PC-3 (cell line): ENCODE measurements around the gene PIKFYVE. TPM values are rescaled to one million over a fixed set of nuclear protein-coding genes. Genes with fewer than 3 reads are reported as not detected.

ENCODE experiments used
- ATAC-seq: fragments of 200-7000 bp; cut with Tn5 transposase; 2 replicates; pipeline ENCODE4 v1.9.1; 2020; ENCODE audit warnings: mild to moderate bottlenecking, moderate library complexity
- BruUV-seq: library from RNA; stranded (reverse); fragments of 400-500 nt; replicated peaks from 2 replicates; lab custom pipeline; 2021; lab: Mats Ljungman, UMichigan
- CTCF ChIA-PET: fragments of 300-600 bp; sonication (Branson Sonifier 250); formaldehyde crosslinking; loops from one replicate; lab custom pipeline; 2022; ENCODE audit warnings: antibody characterized with exemption; lab: Charles Lee
- POLR2A ChIA-PET: fragments of 300-600 bp; sonication (Branson Sonifier 250); formaldehyde crosslinking; loops from one replicate; lab custom pipeline; 2022; ENCODE audit warnings: antibody characterized with exemption; ENCODE audit not compliant: unreplicated experiment; lab: Charles Lee
- DNase-seq: peaks from one replicate; pipeline ENCODE4 v3.0.0-alpha.2; 2015
- H2AFZ ChIP-seq: fragments of 300-600 bp; sonication (generic); 2 replicates; pipeline ENCODE4 v1.6.0; 2016; ENCODE audit warnings: antibody characterized with exemption, low read length
- H3F3A ChIP-seq: fragments of 300-600 bp; sonication (generic); one replicate; pipeline ENCODE4 v1.6.0; 2017; ENCODE audit warnings: antibody characterized with exemption, low read length, control low read depth, mild to moderate bottlenecking; ENCODE audit not compliant: unreplicated experiment
- H3K27ac ChIP-seq: fragments of 300-600 bp; sonication (generic); 2 replicates; pipeline ENCODE4 v1.5.1; 2016; ENCODE audit warnings: mild to moderate bottlenecking, low read length
- H3K27me3 ChIP-seq: fragments of 300-600 bp; sonication (generic); 2 replicates; pipeline ENCODE4 v1.6.1; 2016; ENCODE audit warnings: low read length, mixed read lengths
- H3K36me3 ChIP-seq: fragments of 300-600 bp; sonication (generic); 2 replicates; pipeline ENCODE4 v1.6.1; 2016; ENCODE audit warnings: low read depth, mixed run types, low read length, mixed read lengths
- H3K4me1 ChIP-seq: fragments of 300-600 bp; sonication (generic); 2 replicates; pipeline ENCODE4 v1.5.1; 2016; ENCODE audit warnings: low read length; ENCODE audit not compliant: insufficient read depth
- H3K4me2 ChIP-seq: fragments of 300-600 bp; sonication (generic); 2 replicates; pipeline ENCODE4 v1.6.0; 2016; ENCODE audit warnings: low read length
- H3K4me3 ChIP-seq: fragments of 300-600 bp; sonication (generic); 2 replicates; pipeline ENCODE4 v1.5.1; 2016; ENCODE audit warnings: mild to moderate bottlenecking, low read length, mixed read lengths
- H3K79me2 ChIP-seq: fragments of 300-600 bp; sonication (generic); 2 replicates; pipeline ENCODE4 v1.6.1; 2017; ENCODE audit warnings: low read length, mixed read lengths
- H3K9ac ChIP-seq: fragments of 300-600 bp; sonication (generic); 2 replicates; pipeline ENCODE4 v1.6.0; 2016; ENCODE audit warnings: mild to moderate bottlenecking, low read length
- H3K9me2 ChIP-seq: fragments of 300-600 bp; sonication (generic); replicated peaks from 2 replicates; pipeline ENCODE4 v1.6.1; 2016; ENCODE audit warnings: mixed run types, low read length, mixed read lengths
- H3K9me3 ChIP-seq: fragments of 300-600 bp; sonication (generic); 2 replicates; pipeline ENCODE4 v1.6.1; 2016; ENCODE audit warnings: low read length, mixed read lengths
- H4K20me1 ChIP-seq: fragments of 300-600 bp; sonication (generic); 2 replicates; pipeline ENCODE4 v1.6.1; 2016; ENCODE audit warnings: low read length, mixed read lengths
- EZH2 ChIP-seq: fragments of 300-600 bp; sonication (generic); IDR thresholded peaks from one replicate; pipeline ENCODE4 v1.6.1; 2017; ENCODE audit warnings: antibody characterized with exemption, mild to moderate bottlenecking, low read length; ENCODE audit not compliant: unreplicated experiment
- EZH2phosphoT487 ChIP-seq: fragments of 300-600 bp; sonication (generic); IDR thresholded peaks from 2 replicates; pipeline ENCODE4 v1.6.1; 2018; ENCODE audit warnings: mild to moderate bottlenecking, antibody characterized with exemption, low read length, borderline replicate concordance
- intact Hi-C: fragments of 100-400 bp; cut with micrococcal nuclease; formaldehyde crosslinking; loops from 2 replicates; pipeline ENCODE4 v1.9.0; 2023
- total RNA-seq: library from RNA; depleted of rRNA; stranded (reverse); fragments of >200 nt; gene quantifications from 2 replicates; pipeline ENCODE4 v1.2.3, GENCODE V29; 2014
- TF ChIP-seq, protein P1 (sequence below): fragments of 300-600 bp; sonication (generic); conservative IDR thresholded peaks from 2 replicates; pipeline ENCODE4 v1.5.1; 2017; ENCODE audit warnings: antibody characterized with exemption, low read depth, mild to moderate bottlenecking, low read length

Gene PIKFYVE
- total RNA-seq, 1 experiment from 2014 or later = 18.8 TPM

DNA sequence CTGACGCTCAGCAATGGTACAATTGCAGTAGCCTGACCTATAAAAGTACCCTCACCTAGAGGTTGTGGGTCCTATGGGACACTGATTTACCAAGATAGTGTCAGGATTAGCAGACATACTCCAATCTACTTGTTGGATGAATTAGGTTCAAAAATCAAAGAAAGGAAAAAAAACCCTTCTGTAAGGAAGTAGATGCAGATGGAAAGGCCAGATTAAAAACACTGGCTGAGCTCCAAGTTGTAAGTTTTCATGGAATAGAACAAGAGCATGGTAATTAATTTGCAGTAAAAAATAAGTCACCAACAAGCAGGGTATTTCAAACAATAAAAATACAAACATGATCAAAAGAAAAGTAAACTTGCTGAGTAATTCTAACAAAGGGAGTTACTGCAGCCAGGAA is 37.6 kb upstream of the PIKFYVE start:
- Histone ChIP-seq H3K27ac (no peak overlapping the region), H3F3A (no peaks in the 10 kb centered on the region), H3K9me2 (no peaks in the 10 kb centered on the region), H3K4me3 (no peak overlapping the region), H4K20me1 (no peaks in the 10 kb centered on the region), H3K79me2 (no peaks in the 10 kb centered on the region), H3K9ac (no peak overlapping the region), H3K36me3 (peaks cover 2% of the 10 kb centered on the region; the same call in 1 of the 2 replicates), H3K9me3 (peaks cover 7% of the 10 kb centered on the region), H3K27me3 (no peaks in the 10 kb centered on the region), H3K4me2 (no peak overlapping the region), H2AFZ (no peak overlapping the region), H3K4me1 (peaks cover 11% of the 10 kb centered on the region)
- DNase-seq (no peak), ATAC-seq (no peak)
- intact Hi-C loops = no loop called here
- no TSS peak for BruUV-seq
- ChIA-PET CTCF (interaction anchor here (0.6 to 0.7 kb wide), 2 partner anchors 25 to 40 kb away, joined by 3 to 4 read pairs; no protein-coding TSS in a partner anchor), POLR2A (no interaction called here)
- TF ChIP-seq, protein P1, sequence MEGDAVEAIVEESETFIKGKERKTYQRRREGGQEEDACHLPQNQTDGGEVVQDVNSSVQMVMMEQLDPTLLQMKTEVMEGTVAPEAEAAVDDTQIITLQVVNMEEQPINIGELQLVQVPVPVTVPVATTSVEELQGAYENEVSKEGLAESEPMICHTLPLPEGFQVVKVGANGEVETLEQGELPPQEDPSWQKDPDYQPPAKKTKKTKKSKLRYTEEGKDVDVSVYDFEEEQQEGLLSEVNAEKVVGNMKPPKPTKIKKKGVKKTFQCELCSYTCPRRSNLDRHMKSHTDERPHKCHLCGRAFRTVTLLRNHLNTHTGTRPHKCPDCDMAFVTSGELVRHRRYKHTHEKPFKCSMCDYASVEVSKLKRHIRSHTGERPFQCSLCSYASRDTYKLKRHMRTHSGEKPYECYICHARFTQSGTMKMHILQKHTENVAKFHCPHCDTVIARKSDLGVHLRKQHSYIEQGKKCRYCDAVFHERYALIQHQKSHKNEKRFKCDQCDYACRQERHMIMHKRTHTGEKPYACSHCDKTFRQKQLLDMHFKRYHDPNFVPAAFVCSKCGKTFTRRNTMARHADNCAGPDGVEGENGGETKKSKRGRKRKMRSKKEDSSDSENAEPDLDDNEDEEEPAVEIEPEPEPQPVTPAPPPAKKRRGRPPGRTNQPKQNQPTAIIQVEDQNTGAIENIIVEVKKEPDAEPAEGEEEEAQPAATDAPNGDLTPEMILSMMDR = no peak
- TF ChIP-seq EZH2 (no peak), EZH2phosphoT487 (no peak)

DNA sequence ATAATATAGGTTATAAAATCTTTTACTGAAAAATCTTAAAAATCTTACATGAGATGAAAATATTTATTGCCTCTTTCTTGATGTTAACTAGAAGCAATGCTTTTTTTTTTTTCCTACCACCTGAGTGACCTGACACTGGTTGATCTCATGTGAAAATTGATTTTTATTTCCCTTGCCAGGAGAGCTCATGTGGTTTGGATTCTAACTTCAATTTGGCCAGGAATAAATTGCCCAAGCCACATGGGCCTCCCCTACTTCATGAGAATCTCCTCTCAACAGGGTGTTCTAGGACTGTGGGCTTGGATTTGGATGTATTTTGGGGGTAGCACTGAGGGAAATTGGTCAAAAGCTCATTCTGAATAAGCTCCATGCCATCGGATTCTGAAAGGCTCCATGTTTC is 31.3 kb upstream of the PIKFYVE start:
- no TSS peak for BruUV-seq
- TF ChIP-seq, protein P1 = no peak
- no peak for TF ChIP-seq EZH2phosphoT487
- TF ChIP-seq EZH2 = no peak
- Histone ChIP-seq H3K79me2 (no peaks in the 10 kb centered on the region), H3K36me3 (peaks cover 13% of the 10 kb centered on the region), H4K20me1 (no peaks in the 10 kb centered on the region), H3K9me3 (peaks cover 7% of the 10 kb centered on the region), H3K27me3 (no peaks in the 10 kb centered on the region), H3K4me2 (no peak overlapping the region), H3F3A (no peaks in the 10 kb centered on the region), H3K9me2 (no peaks in the 10 kb centered on the region), H3K9ac (no peak overlapping the region), H3K4me1 (no peaks in the 10 kb centered on the region), H2AFZ (no peak overlapping the region), H3K27ac (no peak overlapping the region), H3K4me3 (no peak overlapping the region)
- ChIA-PET POLR2A (no interaction called here), CTCF (no interaction called here)
- no peak for ATAC-seq
- intact Hi-C loops = no loop called here
- no peak for DNase-seq

DNA sequence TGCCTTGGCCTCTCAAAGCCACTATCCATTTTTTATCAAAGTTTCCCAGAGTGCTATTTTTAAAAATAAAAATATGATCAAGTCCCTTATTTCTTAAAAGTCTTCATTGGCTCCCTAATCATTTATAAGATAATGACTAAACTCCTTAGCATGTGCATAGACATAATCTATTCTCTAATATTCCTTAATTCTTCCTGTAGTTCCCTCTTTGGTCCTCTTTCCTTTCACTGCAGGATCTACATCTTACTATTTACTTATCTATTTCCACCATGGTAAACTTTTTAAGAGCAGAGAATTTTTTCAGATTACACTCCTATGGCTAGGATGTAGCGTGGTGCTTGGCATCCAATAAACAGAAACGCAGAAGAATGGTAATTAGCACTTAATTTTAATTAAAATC is 30.2 kb upstream of the PIKFYVE start:
- H3K9me2 ChIP-seq = no peaks in the 10 kb centered on the region
- ATAC-seq (no peak), DNase-seq (no peak)
- H3K27ac ChIP-seq = no peak overlapping the region
- H3K36me3 ChIP-seq = peaks cover 16% of the 10 kb centered on the region
- no peaks in the 10 kb centered on the region for H3K27me3 ChIP-seq
- H3F3A ChIP-seq = no peaks in the 10 kb centered on the region
- BruUV-seq = no TSS peak
- intact Hi-C loops = no loop called here
- H3K79me2 ChIP-seq = no peaks in the 10 kb centered on the region
- ChIA-PET CTCF (no interaction called here), POLR2A (no interaction called here)
- H3K9me3 ChIP-seq = peaks cover 7% of the 10 kb centered on the region
- H3K4me1 ChIP-seq = no peaks in the 10 kb centered on the region
- H3K4me3 ChIP-seq = no peak overlapping the region
- H3K4me2 ChIP-seq = no peak overlapping the region
- H2AFZ ChIP-seq = no peak overlapping the region
- no peaks in the 10 kb centered on the region for H4K20me1 ChIP-seq
- H3K9ac ChIP-seq = no peak overlapping the region
- TF ChIP-seq, protein P1 = no peak
- no peak for TF ChIP-seq EZH2
- no peak for TF ChIP-seq EZH2phosphoT487
